ENCODE results near the gene MYH11.
"Not testable (repeated sequence)": the region's sequence is repeated elsewhere in the genome, so short reads cannot be mapped to it uniquely, and the experiment has no call there.

MYH11 gene

GRCh38 chr16:15850555-15850954 lies 6.3 kb downstream of the MYH11 start:
- DNase-seq; intact Hi-C loops (cut with DNase I): not testable (repeated sequence)

GRCh38 chr16:15849209-15849981 lies 7.4 kb downstream of the MYH11 start:
- DNase-seq = no peak
- intact Hi-C loops (cut with DNase I) = no loop called here

GRCh38 chr16:15847611-15848175 lies 9.1 kb downstream of the MYH11 start:
- intact Hi-C loops (cut with DNase I) = no loop called here
- no peak for DNase-seq

DNA sequence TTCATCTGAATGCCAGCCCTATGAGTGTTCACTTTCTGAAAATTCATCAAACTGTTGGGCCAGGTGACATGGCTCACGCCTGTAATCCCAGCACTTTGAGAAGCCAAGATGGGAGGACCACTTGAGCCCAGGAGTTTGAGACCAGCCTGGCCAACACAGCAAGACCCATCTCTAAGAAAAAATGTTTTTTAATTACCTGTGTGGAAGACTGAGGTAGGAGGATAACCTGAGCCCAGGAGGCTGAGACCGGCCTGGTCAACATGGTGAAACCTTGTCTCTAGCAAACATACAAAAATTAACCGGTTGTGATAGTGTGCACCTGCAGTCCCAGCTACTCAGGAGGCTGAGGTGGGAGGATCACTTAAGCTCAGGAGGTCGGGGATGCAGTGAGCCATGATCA lies 10.3 kb downstream of the MYH11 start:
- intact Hi-C loops (cut with DNase I) = no loop called here
- no peak for DNase-seq

- no peak for DNase-seq
- intact Hi-C loops (cut with DNase I) = no loop called here
Measured at GRCh38 chr16:15843635-15844279, 13.1 kb downstream of the MYH11 start.

DNA sequence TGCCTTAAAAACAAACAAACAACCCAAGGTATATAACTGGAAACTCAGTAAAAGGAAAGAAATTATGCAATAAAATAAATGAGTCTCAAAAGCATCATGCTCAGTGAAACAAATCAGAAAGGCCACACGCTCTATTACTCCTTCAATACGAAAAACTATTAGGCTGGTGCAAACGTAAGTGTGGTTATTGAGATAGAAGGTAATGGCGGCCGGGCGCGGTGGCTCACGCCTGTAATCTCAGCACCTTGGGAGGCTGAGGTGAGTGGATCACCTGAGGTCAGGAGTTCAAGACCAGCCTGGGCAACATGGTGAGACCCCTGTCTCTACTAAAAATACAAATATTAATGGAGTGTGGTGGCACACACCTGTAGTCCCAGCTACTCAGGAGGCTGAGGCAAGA lies 17.6 kb downstream of the MYH11 start:
- intact Hi-C loops (cut with DNase I); DNase-seq: not testable (repeated sequence)

GRCh38 chr16:15837761-15838160 lies 19.1 kb downstream of the MYH11 start:
- no peak for DNase-seq
- intact Hi-C loops (cut with DNase I) = no loop called here

- intact Hi-C loops (cut with DNase I) = no loop called here
- DNase-seq = no peak
Measured at GRCh38 chr16:15836965-15837611, 19.7 kb downstream of the MYH11 start.

DNA sequence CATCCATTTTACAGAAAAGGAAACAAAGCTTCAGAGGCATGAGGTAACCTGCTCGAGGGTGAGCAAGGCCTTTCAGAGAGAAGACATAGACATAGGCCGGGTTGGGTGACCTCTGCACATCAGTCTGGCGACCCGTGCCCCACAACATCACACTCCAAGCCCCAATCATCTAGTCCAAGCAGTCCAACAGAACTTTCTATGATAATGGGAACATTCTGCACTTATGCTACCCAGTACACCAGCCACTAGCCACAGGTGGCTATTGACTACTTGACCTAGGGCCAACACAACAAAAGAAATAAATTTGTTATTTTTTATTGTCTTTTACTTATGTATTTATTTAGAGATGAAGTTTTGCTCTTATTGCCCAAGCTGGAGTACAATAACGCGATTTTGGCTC lies 20.8 kb downstream of the MYH11 start:
- DNase-seq = no peak
- intact Hi-C loops (cut with DNase I) = no loop called here

DNA sequence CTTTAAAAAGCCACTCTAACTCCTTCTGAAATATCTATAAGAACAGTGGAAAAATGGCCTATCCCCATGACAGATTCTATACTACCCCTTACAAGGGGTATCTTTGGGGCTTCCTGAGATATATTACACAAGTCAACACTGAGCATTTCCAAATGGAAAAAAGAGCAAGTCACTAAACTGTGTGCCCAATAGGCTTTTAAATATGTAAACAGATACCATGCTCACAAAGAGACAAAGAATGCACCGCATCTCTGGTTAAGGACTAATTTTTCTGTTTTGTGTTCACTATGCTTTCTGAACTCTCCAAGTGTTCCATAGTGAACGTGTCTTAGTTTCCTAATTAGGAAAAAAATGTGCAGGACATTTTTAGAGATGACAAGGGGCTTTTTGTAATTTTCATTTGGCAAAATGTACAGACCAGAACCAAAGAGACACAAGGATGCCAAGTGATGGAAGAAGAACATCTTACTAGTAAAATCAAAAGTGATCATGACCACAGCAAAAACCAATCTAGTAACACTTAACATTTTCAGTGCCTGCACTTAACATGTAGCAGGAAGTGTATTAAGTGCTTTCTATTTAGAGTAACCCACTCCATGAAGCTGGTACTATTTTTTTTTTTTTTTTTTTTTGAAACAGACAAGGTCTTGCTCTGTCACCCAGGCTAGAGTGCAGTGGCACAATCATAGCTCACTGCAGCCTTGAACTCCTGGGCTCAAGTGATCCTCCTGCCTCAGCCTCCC lies 21.5 kb downstream of the MYH11 start:
- no peak for DNase-seq
- intact Hi-C loops (cut with DNase I) = no loop called here

DNA sequence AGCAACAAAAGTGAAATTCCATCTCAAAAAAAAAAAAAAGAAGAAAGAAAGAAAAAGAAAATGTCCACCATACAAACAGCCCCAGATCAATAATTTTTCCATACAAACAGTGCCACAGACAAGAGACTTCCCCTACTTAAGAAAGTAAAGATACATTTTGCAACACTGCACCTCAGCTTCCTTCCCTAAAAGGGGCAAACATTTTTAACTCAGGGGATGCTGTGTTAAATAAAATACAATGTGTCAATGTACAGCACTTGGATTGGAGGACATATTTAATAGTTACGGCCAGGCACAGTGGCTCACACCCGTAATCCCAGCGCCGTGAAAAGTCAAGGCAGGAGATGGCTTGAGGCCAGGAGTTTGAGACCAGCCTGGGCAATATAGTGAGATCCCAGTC lies 22.3 kb downstream of the MYH11 start:
- DNase-seq = no peak
- intact Hi-C loops (cut with DNase I) = no loop called here

DNA sequence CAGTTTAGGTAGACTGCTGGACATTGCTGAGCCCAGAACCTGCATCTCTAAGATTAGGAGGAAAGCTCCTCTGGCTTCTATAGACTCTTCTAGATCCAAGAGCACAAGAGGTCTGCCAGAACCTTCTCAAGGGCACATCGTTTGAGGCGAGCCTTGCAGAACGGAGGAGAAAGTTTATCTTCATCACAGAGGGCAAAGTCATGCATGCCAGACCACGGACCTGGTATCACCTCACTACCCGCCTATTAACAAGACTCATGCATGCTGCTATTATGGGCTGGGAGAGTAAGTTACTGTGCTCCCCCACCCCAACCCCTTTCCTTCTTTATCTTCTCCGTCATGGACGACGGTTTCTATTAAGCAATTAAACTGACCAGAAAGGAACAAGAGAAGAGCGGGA lies 23.3 kb downstream of the MYH11 start:
- intact Hi-C loops (cut with DNase I) = no loop called here
- no peak for DNase-seq

- no peak for DNase-seq
- intact Hi-C loops (cut with DNase I) = no loop called here
Measured at GRCh38 chr16:15832241-15832640, 24.6 kb downstream of the MYH11 start.

DNA sequence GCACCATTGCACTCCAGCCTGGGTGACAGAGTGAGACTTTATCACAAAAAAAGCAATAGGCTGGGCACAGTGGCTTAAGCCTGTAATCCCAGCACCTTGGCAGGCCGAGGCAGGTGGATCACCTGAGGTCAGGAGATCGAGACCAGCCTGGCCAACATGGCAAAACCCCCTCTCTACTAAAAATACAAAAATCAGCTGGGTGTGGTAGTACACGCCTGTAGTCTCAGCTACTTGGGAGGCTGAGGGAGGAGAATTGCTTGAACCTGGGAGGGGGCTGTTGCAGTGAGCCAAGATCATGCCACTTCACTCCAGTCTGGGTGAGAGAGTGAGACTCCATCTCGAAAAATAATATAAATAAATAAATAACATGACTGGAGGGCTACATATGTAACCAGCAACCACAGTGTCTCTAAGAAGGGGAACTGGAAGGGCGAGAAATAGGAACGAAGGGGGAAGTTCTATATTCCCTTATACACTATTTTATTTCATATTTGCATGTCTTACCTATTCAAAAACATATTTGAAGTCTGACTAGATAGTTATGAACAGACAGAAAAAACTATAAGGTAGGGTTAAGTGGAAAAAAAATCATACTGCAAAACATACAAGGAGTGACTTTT lies 25.9 kb downstream of the MYH11 start:
- intact Hi-C loops (cut with DNase I) = no loop called here
- no peak for DNase-seq

GRCh38 chr16:15829460-15829859 lies 27.4 kb downstream of the MYH11 start:
- peak in 11 of 42 donors; percentile 1 to 30 (median 14) for DNase-seq
- intact Hi-C loops (cut with DNase I) = no loop called here

DNA sequence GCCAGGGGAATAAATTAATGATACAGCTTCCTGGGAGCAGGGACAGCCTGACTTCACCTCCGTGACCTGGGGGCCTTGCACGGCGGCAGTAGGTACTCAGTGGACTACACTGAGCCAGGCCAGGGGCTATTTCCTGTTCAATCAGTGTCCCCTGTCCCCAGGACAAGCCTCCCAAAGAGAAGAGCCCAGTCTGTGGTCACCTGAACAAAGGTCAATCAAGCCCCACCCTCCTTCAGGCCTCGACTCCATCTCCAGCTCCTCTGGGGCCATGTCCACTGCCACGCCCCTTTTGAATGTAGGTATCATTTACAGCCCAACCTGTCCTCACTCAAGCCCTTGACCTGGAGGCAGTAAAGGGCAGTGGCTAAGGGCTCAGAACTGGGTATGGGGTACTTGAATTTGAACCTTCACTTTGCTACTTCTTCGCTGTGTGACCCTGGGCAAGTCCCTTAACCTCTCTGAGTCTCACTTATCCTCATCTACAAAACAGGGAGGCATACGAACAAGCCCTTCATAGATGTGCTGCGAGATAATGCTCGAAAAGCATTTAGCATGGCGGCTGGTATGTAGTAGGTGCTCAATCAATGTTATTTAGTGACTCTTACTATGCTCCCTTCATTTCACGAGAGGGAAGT lies 29.0 kb downstream of the MYH11 start:
- intact Hi-C loops (cut with DNase I) = no loop called here
- no peak for DNase-seq

GRCh38 chr16:15827299-15827698 lies 29.5 kb downstream of the MYH11 start:
- DNase-seq = no peak
- intact Hi-C loops (cut with DNase I) = no loop called here

- no peak for DNase-seq
Measured at GRCh38 chr16:15825750-15826305, 31.0 kb downstream of the MYH11 start.

More at GRCh38 chr16:15825750-15826305, 31.0 kb downstream of the MYH11 start:
- intact Hi-C loops (cut with DNase I) = no loop called here

All from head of caudate nucleus (tissue), 42 donors.